Stimulated activated naive CD8-positive, alpha-beta T cell treated with anti-CD3 and anti-CD28 coated beads, Interleukin-15, Interleukin-2, amounts not matched to agents 100 ng/mL and 50 ng/mL, for 24 hours (primary cell): ENCODE data around the gene ANKRD24.
"Not testable (repeated sequence)": the region's sequence is repeated elsewhere in the genome, so short reads cannot be mapped to it uniquely, and the experiment has no call there.

Experiments used
- H3K27ac Mint-ChIP-seq: one replicate; pipeline ENCODE4 v1.8.0; 2021; ENCODE audit warnings: mild to moderate bottlenecking, mixed read lengths
- H3K27me3 Mint-ChIP-seq: one replicate; pipeline ENCODE4 v1.8.0; 2021; ENCODE audit warnings: mixed read lengths
- H3K36me3 Mint-ChIP-seq: one replicate; pipeline ENCODE4 v1.8.0; 2021; ENCODE audit warnings: low read depth, mixed read lengths
- H3K4me1 Mint-ChIP-seq: one replicate; pipeline ENCODE4 v1.8.0; 2021; ENCODE audit warnings: low read depth, mixed read lengths
- H3K4me3 Mint-ChIP-seq: one replicate; pipeline ENCODE4 v1.8.0; 2021; ENCODE audit warnings: mild to moderate bottlenecking, mixed read lengths
- H3K9me3 Mint-ChIP-seq: one replicate; pipeline ENCODE4 v1.8.0; 2021; ENCODE audit warnings: mixed read lengths

The ANKRD24 gene

DNA sequence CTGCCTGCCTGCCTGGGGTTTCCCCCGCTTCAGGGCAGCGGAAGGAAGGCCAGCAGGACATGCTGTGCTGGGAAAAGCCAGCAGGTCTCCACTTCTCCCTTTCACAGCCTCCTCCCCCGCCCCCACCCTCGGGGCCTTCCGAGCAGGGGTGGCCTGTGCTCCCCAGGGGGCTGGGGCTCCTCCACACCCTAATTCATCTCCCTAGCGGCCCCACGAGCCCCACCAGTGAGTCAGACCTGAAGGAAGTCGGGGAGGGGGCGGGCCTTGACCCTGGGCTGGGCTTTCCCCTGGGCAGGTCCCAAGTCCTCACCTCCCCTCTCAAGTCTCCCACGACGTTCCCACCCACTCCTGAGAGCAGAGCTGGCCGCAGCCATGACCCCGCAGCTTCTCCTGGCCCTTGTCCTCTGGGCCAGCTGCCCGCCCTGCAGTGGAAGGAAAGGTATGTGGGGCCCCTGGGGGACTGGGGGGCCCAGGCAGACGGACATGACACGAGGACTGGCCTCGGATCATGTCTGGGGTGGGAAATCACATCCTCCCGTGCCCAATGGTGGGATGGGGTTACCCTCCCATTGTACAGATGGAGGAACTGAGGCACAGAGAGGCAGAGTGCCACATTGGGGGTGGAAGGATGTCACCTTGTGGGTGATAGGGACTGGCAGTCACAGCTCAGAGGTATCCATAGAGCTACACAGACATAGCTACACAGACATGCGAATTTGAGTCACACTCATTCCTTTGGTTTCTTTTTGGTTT, 46.9 kb downstream of the ANKRD24 start, which contains the start of gene EBI3:
Gene EBI3 (plus strand): TSS at position 345 of the 753 bp plus-strand sequence. CDS start 28 bp downstream, at position 373.
- H3K27me3 Mint-ChIP-seq, result no peaks in the 10 kb centered on the region
- peaks cover 8% of the 10 kb centered on the region for H3K4me1 Mint-ChIP-seq
- no peaks in the 10 kb centered on the region for H3K36me3 Mint-ChIP-seq
- peak within 1 kb of the TSS; percentile 89 for H3K27ac Mint-ChIP-seq
- H3K4me3 Mint-ChIP-seq, result no peak within 1 kb of the TSS
- no peaks in the 10 kb centered on the region for H3K9me3 Mint-ChIP-seq

DNA sequence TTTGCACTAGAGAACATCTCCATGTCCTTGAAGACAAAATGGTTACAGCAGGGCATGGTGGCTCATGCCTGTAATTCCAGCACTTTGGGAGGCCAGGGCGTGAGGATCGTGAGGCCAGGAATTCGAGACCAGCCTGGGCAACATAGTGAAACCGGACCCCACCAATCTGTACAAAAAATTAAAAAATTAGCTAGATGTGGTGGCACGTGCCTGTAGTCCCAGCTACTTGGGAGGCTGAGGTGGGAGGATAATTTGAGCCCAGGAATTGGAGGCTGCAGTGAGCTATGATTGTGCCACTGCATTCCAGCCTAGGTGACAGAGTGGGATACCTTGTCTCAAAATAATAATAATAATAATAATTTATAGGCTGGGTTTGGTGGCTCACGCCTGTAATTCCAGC, 47.7 kb downstream of the ANKRD24 start:
- H3K27me3 Mint-ChIP-seq, H3K4me3 Mint-ChIP-seq, H3K27ac Mint-ChIP-seq, H3K9me3 Mint-ChIP-seq, H3K4me1 Mint-ChIP-seq, H3K36me3 Mint-ChIP-seq: not testable (repeated sequence)

DNA sequence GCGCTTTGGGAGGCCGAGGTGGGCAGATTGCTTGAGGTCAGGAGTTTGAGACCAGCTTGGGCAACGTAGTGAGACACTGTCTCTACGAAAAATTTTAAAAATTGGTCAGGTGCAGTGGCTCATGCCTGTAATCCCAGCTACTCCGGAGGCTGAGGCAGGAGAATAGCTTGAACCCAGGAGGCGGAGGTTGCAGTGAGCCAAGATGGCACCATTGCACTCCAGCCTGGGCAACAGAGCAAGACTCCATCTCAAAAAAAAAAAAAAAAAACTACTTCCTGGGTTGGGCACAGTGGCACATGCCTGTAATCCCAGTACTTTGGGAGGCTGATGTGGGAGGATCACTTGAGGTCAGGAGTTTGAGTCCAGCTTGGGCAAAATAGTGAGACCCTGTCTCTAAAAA, 49.0 kb downstream of the ANKRD24 start:
- not testable (repeated sequence) for H3K27me3 Mint-ChIP-seq, H3K4me3 Mint-ChIP-seq

DNA sequence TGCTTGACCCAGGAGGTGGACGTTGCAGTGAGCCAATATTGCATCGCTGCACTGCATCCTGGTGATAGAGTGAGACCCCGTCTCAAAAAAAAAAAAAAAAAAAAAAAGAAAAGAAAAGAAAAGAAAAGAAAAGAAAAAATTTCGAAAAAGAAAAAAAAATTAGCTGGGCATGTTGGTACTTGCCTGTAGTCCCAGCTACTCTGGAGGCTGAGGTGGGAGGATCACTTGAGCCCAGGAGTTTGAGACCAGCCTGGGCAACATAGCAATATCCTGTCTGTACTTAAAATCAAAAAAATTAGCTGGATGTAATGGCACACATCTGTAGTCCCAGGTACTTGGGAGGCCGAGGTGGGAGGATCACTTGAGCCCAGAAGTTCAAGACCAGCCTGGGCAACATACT, 49.6 kb downstream of the ANKRD24 start:
- H3K27ac Mint-ChIP-seq, H3K4me1 Mint-ChIP-seq, H3K9me3 Mint-ChIP-seq, H3K4me3 Mint-ChIP-seq, H3K27me3 Mint-ChIP-seq, H3K36me3 Mint-ChIP-seq: not testable (repeated sequence)

More for the DNA sequence above, 49.0 kb downstream of the ANKRD24 start:
- not testable (repeated sequence) for H3K4me1 Mint-ChIP-seq, H3K36me3 Mint-ChIP-seq, H3K27ac Mint-ChIP-seq, H3K9me3 Mint-ChIP-seq

DNA sequence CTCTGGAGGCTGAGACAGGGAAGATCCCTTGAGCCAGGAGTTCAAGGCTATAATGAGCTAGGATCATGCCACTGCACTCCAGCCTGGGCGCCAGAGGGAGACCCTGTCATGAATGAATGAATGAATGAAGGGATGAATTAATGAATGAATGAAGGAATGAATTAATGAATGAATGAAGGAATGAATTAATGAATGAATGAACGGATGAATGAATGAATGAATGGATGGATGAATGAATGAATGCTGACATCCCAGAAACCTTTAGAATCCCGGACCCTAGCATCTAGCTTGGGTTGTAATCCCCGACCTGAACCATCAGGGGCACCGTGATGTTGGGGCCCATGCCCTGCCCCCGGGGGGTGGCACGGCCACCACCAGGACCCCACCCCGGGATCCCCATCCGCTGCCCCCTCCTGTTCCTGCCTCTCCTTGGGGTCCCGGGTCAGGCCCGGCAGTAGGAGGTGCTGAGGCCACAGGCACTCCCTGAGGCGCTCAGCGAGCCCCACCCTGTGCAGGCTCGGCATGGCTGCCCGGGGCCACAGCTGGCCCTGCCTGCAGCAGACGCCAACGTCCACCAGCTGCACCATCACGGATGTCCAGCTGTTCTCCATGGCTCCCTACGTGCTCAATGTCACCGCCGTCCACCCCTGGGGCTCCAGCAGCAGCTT, 50.3 kb downstream of the ANKRD24 start:
- Mint-ChIP-seq H3K4me3 (peak overlapping the region; percentile 32), H3K27me3 (no peaks in the 10 kb centered on the region), H3K4me1 (no peaks in the 10 kb centered on the region), H3K9me3 (no peaks in the 10 kb centered on the region), H3K36me3 (no peaks in the 10 kb centered on the region), H3K27ac (no peak overlapping the region)

DNA sequence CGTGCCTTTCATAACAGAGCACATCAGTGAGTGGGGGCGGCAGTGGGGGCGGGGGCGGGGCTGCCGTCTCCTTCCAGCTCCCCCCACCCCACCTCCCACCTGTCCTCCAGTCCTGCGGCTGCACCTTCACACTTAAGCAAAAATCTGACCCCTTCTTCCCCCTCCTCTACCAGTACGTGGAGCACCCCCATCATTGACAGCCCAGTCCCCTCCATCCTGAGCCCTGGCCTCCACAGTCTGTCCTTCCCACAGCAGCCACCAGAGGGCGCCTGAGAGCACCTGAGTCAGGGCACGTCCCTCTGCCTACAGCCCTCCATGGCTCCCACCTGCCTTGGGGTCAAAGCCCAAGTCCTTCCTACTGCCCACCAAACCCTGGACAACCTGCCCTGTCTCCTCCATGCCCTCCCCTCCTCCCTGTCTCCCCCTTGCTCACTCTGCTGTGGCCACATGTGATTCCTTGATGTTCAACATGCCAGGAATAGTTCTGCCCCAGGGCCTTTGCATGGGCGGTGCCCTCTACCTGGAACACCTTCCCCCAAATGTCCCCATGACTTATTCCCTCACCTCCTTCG, 50.9 kb downstream of the ANKRD24 start:
- Mint-ChIP-seq H3K27me3 (no peaks in the 10 kb centered on the region), H3K27ac (peak overlapping the region; percentile 40), H3K36me3 (no peaks in the 10 kb centered on the region), H3K4me1 (no peaks in the 10 kb centered on the region), H3K9me3 (no peaks in the 10 kb centered on the region), H3K4me3 (no peak overlapping the region)

DNA sequence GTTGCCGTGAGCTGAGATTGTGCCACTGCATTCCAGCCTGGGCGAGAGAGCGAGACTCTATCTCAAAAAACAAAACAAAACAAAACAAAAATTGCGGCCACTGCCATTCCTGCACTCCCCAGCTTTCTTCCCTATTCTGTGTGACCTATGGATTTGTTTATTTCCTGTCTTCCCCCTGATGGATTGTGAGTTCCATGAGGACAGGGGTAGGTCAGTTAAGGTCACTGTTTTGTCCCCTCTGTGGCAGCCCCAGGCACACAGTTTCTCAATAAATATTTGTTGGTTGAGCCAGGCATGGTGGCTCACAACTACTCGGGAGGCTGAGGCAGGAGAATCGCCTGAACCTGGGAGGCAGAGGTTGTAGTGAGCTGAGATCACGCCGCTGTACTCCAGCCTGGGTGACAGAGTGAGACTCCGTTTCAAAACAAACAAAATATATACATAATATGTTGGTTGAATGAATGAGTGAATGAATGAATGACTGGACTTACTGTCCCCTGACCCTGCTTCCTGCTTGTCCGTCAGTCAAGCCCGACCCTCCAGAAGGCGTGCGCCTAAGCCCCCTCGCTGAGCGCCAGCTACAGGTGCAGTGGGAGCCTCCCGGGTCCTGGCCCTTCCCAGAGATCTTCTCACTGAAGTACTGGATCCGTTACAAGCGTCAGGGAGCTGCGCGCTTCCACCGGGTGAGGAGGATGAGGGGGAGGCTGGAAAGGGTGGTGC, 51.8 kb downstream of the ANKRD24 start:
- Mint-ChIP-seq H3K4me3 (no peak overlapping the region), H3K27ac (no peak overlapping the region), H3K36me3 (no peaks in the 10 kb centered on the region), H3K9me3 (no peaks in the 10 kb centered on the region), H3K27me3 (no peaks in the 10 kb centered on the region), H3K4me1 (no peaks in the 10 kb centered on the region)

DNA sequence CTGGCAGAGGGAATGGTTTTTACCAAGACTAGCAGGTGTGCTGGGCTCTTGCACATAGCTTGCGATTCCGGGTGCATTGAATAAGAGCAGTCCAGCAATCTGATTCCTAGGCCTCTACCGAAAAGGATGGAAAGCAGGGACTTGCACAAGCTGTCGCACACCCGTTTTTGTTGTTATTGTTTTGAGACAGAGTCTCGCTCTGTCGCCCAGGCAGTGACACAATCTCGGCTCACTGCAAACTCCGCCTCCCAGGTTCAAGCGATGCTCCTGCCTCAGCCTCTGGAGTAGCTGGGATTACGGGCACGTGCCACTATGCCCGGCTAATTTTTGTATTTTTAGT, 52.3 kb downstream of the ANKRD24 start:
- Mint-ChIP-seq H3K4me1 (no peaks in the 10 kb centered on the region), H3K4me3 (no peak overlapping the region), H3K9me3 (no peaks in the 10 kb centered on the region), H3K27ac (no peak overlapping the region), H3K27me3 (no peaks in the 10 kb centered on the region), H3K36me3 (no peaks in the 10 kb centered on the region)

DNA sequence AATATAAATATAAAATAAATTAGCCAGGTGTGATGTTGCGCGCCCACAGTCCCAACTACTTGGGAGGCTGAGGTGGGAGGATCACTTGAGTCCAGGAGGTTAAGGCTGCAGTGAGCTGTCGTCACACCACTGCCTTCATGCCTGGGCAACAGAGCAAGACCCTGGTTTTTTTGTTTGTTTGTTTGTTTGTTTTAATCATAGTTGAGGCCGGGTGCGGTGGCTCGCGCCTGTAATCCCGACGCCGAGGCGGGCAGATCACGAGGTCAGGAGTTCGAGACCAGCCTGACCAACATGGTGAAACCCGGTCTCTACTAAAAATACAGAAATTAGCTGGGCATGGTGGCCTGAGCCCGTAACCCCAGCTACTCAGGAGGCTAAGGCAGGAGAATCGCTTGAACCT, 55.0 kb downstream of the ANKRD24 start:
- not testable (repeated sequence) for H3K4me3 Mint-ChIP-seq, H3K27ac Mint-ChIP-seq, H3K9me3 Mint-ChIP-seq, H3K36me3 Mint-ChIP-seq, H3K4me1 Mint-ChIP-seq, H3K27me3 Mint-ChIP-seq

DNA sequence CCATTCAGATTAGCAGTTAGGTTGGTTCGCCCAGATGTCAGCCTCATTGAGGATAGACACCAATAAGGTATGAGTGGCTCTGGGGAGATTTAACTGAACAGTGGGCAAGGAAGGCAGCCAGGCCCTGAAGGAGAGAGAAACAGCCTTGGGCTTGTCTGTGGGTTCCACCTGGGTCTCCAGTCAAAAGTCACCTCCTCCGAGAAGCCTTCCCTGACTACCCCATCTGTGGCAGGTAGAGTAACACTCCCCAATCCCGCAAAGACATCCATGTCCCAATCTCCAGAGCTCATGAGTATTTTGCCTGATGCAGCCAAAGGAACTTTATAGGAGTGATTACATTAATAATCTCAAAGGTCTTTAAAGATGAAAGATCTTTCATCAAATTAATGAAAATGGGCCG, 56.3 kb downstream of the ANKRD24 start:
- no peaks in the 10 kb centered on the region for H3K27me3 Mint-ChIP-seq
- no peak overlapping the region for H3K27ac Mint-ChIP-seq
- no peak overlapping the region for H3K4me3 Mint-ChIP-seq
- no peaks in the 10 kb centered on the region for H3K36me3 Mint-ChIP-seq
- H3K9me3 Mint-ChIP-seq, result no peaks in the 10 kb centered on the region
- H3K4me1 Mint-ChIP-seq, result no peaks in the 10 kb centered on the region

DNA sequence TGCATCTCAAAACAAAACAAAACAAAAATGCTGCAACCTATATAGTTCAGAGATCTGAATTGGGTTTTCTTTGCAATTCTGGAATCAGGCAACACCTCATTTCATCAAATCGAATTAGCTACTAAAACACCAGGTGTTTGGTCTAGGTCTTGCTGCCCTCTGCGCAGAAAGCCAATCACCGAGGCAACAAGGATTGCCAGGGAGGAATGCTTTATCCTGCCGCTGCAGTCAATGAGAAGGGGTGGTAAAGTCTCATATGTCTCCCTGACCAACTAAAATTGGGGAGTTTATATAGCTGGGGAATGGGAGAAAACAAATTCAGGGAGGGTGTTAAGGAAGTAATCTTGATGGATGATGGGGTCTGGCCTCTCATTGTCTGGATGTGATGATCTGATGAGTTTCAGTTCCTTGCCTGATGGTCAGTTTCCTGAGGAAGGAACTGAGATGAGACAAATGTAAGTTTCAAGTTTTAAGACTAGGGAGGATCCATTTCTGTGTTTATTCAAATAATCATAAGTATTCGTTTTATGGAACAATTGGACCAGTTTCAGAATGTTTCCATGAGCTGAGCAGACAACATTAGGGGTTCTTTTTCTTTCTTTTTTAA, 59.4 kb downstream of the ANKRD24 start:
- no peak overlapping the region for H3K4me3 Mint-ChIP-seq
- H3K36me3 Mint-ChIP-seq, result no peaks in the 10 kb centered on the region
- peaks cover 7% of the 10 kb centered on the region for H3K4me1 Mint-ChIP-seq
- H3K27me3 Mint-ChIP-seq, result no peaks in the 10 kb centered on the region
- no peaks in the 10 kb centered on the region for H3K9me3 Mint-ChIP-seq
- H3K27ac Mint-ChIP-seq, result no peak overlapping the region

DNA sequence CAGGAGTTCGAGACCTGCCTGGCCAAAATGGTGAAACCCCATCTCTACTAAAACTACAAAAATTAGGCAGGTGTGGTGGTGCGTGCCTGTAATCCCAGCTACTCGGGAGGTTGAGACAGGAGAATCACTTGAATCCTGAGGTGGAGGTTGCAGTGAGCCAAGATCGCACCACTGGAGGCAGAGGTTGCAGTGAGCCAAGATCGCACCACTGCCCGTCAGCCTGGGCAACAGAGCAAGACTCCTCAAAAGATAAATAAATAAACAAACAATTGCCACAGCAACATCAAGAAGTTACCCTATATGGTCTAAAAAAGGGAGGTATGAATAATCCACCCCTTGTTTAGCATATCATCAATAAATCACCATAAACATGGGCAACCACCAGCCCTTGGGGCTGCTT, 63.4 kb downstream of the ANKRD24 start:
- H3K4me3 Mint-ChIP-seq, H3K27ac Mint-ChIP-seq, H3K27me3 Mint-ChIP-seq, H3K9me3 Mint-ChIP-seq: not testable (repeated sequence)
- Mint-ChIP-seq H3K4me1 (peaks cover 19% of the 10 kb centered on the region), H3K36me3 (peaks cover 21% of the 10 kb centered on the region)

DNA sequence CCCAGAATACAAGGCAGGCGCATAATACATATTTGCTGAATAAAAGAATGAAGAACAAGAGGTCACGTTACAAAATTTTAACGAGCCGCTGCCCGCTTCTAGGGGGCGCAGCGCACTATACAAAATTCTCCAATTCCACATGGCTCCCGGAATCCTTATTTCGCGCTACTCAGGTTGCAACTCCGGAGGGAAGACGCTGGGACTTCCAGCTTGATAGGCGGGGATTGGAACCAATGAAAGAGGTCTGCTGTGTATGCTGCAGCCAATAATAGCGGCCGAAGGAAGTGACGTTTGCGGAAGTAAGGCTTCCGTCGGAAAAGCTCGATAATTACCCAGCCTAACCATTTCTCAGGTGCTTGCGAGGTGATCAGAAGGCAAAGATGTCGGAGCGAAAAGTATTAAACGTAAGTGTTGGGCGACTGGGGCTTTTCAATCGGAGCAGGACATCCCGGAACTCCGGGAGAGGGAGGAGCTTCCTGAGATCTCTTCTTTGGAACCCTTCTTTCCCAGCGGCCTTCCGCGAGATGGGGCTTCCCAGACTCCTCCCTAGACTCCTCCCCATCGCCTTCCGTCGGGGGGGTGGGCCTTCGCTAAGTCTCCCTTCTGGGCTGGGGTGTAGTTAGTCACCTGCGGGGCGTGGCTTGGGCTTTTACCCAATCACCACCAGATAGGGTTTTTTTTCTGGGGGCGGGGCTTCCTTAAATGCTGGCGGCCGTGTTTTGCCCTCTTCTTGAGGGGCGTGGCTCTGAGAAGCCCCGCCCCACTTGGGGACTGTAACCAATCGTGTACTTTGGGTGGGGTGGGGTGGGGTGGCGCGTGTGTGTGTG, 64.5 kb downstream of the ANKRD24 start, which contains the start of gene YJU2:
Gene YJU2 (plus strand): TSS at position 314 of the 827 bp plus-strand sequence. CDS start 67 bp downstream, at position 381.
- peak within 1 kb of the TSS; percentile 100 for H3K27ac Mint-ChIP-seq
- H3K4me1 Mint-ChIP-seq, result peaks cover 19% of the 10 kb centered on the region
- peak within 1 kb of the TSS; percentile 99 for H3K4me3 Mint-ChIP-seq
- no peaks in the 10 kb centered on the region for H3K27me3 Mint-ChIP-seq
- no peaks in the 10 kb centered on the region for H3K9me3 Mint-ChIP-seq
- peaks cover 29% of the 10 kb centered on the region for H3K36me3 Mint-ChIP-seq

DNA sequence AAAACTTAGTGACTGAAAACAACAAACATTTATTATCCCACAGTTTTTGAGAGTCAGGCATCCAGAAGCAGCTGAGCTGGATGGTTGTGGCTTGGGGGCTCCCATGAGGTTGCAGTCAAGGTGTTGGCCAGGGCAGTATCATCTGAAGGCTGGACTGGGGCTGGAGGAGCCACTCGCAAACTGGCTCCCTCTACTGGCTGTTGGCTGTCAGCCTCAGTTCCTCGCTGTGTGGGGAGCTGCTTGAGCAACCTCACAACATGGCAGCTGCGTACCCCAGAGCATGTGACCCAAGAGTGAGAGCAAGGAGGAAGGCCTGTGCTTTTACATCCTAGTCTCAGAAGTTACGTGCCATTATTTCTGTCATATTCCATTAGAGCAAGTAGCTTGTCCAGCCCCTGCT, 74.1 kb downstream of the ANKRD24 start:
- Mint-ChIP-seq H3K27ac (no peak overlapping the region), H3K4me1 (no peaks in the 10 kb centered on the region), H3K4me3 (no peak overlapping the region), H3K27me3 (no peaks in the 10 kb centered on the region), H3K9me3 (no peaks in the 10 kb centered on the region), H3K36me3 (peaks cover 58% of the 10 kb centered on the region)
